ENCODE measurements around the gene ATF7IP2. TPM values are rescaled to one million over a fixed set of nuclear protein-coding genes. Genes with fewer than 3 reads are reported as not detected.

Gene ATF7IP2
- total RNA-seq, 1 experiment from 2014 or later, result 25.2 TPM

DNA sequence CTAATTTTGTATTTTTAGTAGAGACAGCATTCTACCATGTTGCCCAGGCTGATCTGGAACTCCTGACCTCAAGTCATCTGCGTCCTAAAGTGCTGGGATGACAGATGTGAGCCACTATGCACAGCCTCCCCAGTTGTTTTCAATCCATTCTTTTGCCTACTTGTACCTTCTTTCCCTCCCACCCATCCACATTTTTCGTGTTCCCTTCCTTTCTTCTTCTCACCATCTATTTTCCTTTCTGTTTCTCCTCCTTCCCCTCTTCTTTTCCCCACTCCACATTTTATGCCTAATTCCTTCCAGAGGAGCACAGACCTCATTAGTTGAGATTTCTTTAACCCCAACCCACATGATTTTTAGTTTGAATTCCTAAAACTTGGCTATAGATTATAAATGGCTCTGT is 94.3 kb downstream of the ATF7IP2 start:
- no peaks in the 10 kb centered on the region for H3K9me3 ChIP-seq (ENCODE audit: control insufficient read depth, insufficient read depth, low read depth, low read length)
- TF ChIP-seq TCF7L2 (IDR thresholded peaks at IDR 0.05; ENCODE audit: low read depth, low read length) (no peak), POLR2AphosphoS5 (IDR thresholded peaks at IDR 0.05; ENCODE audit: low read depth, low read length) (no peak), REST (IDR thresholded peaks at IDR 0.05; ENCODE audit: insufficient read depth in 1 of 2, low read depth in 2 of 2, low read length in 1 of 2) (no peak)
- TF ChIP-seq, protein P1, sequence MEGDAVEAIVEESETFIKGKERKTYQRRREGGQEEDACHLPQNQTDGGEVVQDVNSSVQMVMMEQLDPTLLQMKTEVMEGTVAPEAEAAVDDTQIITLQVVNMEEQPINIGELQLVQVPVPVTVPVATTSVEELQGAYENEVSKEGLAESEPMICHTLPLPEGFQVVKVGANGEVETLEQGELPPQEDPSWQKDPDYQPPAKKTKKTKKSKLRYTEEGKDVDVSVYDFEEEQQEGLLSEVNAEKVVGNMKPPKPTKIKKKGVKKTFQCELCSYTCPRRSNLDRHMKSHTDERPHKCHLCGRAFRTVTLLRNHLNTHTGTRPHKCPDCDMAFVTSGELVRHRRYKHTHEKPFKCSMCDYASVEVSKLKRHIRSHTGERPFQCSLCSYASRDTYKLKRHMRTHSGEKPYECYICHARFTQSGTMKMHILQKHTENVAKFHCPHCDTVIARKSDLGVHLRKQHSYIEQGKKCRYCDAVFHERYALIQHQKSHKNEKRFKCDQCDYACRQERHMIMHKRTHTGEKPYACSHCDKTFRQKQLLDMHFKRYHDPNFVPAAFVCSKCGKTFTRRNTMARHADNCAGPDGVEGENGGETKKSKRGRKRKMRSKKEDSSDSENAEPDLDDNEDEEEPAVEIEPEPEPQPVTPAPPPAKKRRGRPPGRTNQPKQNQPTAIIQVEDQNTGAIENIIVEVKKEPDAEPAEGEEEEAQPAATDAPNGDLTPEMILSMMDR (IDR thresholded peaks at IDR 0.05), result no peak
- in situ Hi-C loops (cut with HindIII; ENCODE audit: low pct_unique_long_range_greater_than_20kb, low sequenced_read_pairs), result no loop called here
- ChIA-PET POLR2A (no interaction called here), CTCF (no interaction called here)
- H3K27ac ChIP-seq (ENCODE audit: low read length), result no peak overlapping the region
- no peaks in the 10 kb centered on the region for H3K4me1 ChIP-seq (ENCODE audit: control insufficient read depth, insufficient read depth, low read length)
- no peak overlapping the region for H3K4me3 ChIP-seq (ENCODE audit: low read depth in 2 of 2, low read length in 2 of 2)
- no TSS peak for BruUV-seq (replicated peaks)
- intact Hi-C loops (cut with micrococcal nuclease; ENCODE audit: unreplicated experiment), result no loop called here
- H3K27me3 ChIP-seq (ENCODE audit: control insufficient read depth, insufficient read depth, low read length), result no peaks in the 10 kb centered on the region
- ATAC-seq (no peak), DNase-seq (ENCODE audit: low read depth, low spot score) (no peak)
- no peaks in the 10 kb centered on the region; the same call in 1 of the 2 replicates for H3K36me3 ChIP-seq (ENCODE audit: control insufficient read depth, insufficient read depth, low read length)

DNA sequence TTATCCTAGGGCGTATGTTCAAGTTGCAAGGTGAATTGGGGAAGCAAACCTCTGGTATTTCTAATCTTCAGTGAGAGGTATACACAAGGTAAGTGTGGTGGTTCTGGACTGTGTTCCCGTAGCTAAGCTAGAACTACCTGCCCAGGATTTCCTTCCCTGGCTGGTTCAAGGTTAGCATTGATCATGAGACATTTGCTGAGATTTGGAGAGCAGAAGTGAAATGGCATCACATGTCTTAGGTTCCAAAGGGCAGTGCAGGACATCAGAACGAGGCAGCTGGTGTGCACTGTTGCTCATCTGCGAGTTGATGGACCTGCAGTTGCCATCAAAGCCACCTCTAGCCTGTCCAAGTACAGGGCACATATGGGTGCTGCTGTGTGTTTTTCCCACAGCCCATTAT is 99.3 kb downstream of the ATF7IP2 start:
- POLR2A ChIA-PET, result interaction anchor here (0.8 kb wide), 1 partner anchor 8 kb away, joined by 5 read pairs; no protein-coding TSS in a partner anchor
- BruUV-seq (replicated peaks), result no TSS peak
- TF ChIP-seq REST (IDR thresholded peaks at IDR 0.05; ENCODE audit: insufficient read depth in 1 of 2, low read depth in 2 of 2, low read length in 1 of 2), result no peak
- TF ChIP-seq TCF7L2 (IDR thresholded peaks at IDR 0.05; ENCODE audit: low read depth, low read length), result no peak
- no peak for TF ChIP-seq POLR2AphosphoS5 (IDR thresholded peaks at IDR 0.05; ENCODE audit: low read depth, low read length)
- no peak for TF ChIP-seq SIN3A (IDR thresholded peaks at IDR 0.05; ENCODE audit: borderline replicate concordance, insufficient read depth, low read depth, low read length)
- TF ChIP-seq, protein P1 (IDR thresholded peaks at IDR 0.05), result no peak
- intact Hi-C loops (cut with micrococcal nuclease; ENCODE audit: unreplicated experiment), result no loop called here
- CTCF ChIA-PET, result no interaction called here
- Histone ChIP-seq H3K4me3 (ENCODE audit: low read depth in 2 of 2, low read length in 2 of 2) (no peak overlapping the region), H3K4me1 (ENCODE audit: control insufficient read depth, insufficient read depth, low read length) (no peaks in the 10 kb centered on the region), H3K9me3 (ENCODE audit: control insufficient read depth, insufficient read depth, low read depth, low read length) (peaks cover 4% of the 10 kb centered on the region; the same call in 1 of the 2 replicates), H3K27me3 (ENCODE audit: control insufficient read depth, insufficient read depth, low read length) (no peaks in the 10 kb centered on the region), H3K27ac (ENCODE audit: low read length) (peak overlapping the region; percentile 7; the same call in 1 of the 2 replicates), H3K36me3 (ENCODE audit: control insufficient read depth, insufficient read depth, low read length) (no peaks in the 10 kb centered on the region)
- ATAC-seq, result no peak
- in situ Hi-C loops (cut with HindIII; ENCODE audit: low pct_unique_long_range_greater_than_20kb, low sequenced_read_pairs), result no loop called here
- DNase-seq (ENCODE audit: low read depth, low spot score), result no peak
